GM21526 (cell line): ENCODE data around the gene RAB35.
"Not testable (repeated sequence)": the region's sequence is repeated elsewhere in the genome, so short reads cannot be mapped to it uniquely, and the experiment has no call there.

Experiments
- ATAC-seq: cut with Tn5 transposase; IDR thresholded peaks from one replicate; pipeline ENCODE4 v1.9.1; 2021; ENCODE audit warnings: moderate library complexity; ENCODE audit not compliant: unreplicated experiment, low FRiP score

The RAB35 gene

GRCh38 chr12:120064054-120064940 is 52.3 kb downstream of the RAB35 start:
- no peak for ATAC-seq

- ATAC-seq, result no peak
Observed at GRCh38 chr12:120062976-120063579, 53.5 kb downstream of the RAB35 start.

- ATAC-seq, result no peak
Observed at GRCh38 chr12:120061575-120062214, 54.9 kb downstream of the RAB35 start.

GRCh38 chr12:120060717-120061116 is 55.8 kb downstream of the RAB35 start:
- no peak for ATAC-seq

- no peak for ATAC-seq
Observed at GRCh38 chr12:120060196-120060595, 56.4 kb downstream of the RAB35 start.

GRCh38 chr12:120056739-120057138 is 59.8 kb downstream of the RAB35 start:
- no peak for ATAC-seq

GRCh38 chr12:120055231-120056000 is 61.1 kb downstream of the RAB35 start:
- no peak for ATAC-seq

GRCh38 chr12:120054293-120054692 is 62.3 kb downstream of the RAB35 start:
- ATAC-seq, result no peak

GRCh38 chr12:120051535-120051934 is 65.0 kb downstream of the RAB35 start:
- no peak for ATAC-seq

GRCh38 chr12:120049426-120049825 is 67.1 kb downstream of the RAB35 start:
- ATAC-seq, result no peak

GRCh38 chr12:120048263-120048662 is 68.3 kb downstream of the RAB35 start:
- ATAC-seq, result no peak

GRCh38 chr12:120047072-120047471 is 69.5 kb downstream of the RAB35 start:
- ATAC-seq, result no peak

GRCh38 chr12:120045367-120045766 is 71.2 kb downstream of the RAB35 start:
- ATAC-seq, result not testable (repeated sequence)
